Hepatic stellate cell (primary cell): ENCODE measurements around the gene ABCF1.

ENCODE experiments used
- DNase-seq: peaks from one replicate; pipeline ENCODE4 v3.0.0; 2011; ENCODE audit warnings: low spot score

Gene ABCF1

GRCh38 chr6:30601815-30602641, 30.8 kb downstream of the ABCF1 start:
- no peak for DNase-seq

GRCh38 chr6:30603961-30604360, 32.7 kb downstream of the ABCF1 start:
- DNase-seq, result no peak

GRCh38 chr6:30610065-30610464, 38.8 kb downstream of the ABCF1 start:
- DNase-seq, result no peak

- no peak for DNase-seq
Measured at GRCh38 chr6:30611150-30611855, 40.1 kb downstream of the ABCF1 start.

GRCh38 chr6:30611856-30612194, 40.6 kb downstream of the ABCF1 start:
- no peak for DNase-seq

- DNase-seq, result no peak
Measured at GRCh38 chr6:30612213-30612612, 41.0 kb downstream of the ABCF1 start.

GRCh38 chr6:30612687-30613248, 41.5 kb downstream of the ABCF1 start:
- DNase-seq, result no peak

- no peak for DNase-seq
Measured at GRCh38 chr6:30613251-30614043, 42.2 kb downstream of the ABCF1 start.

GRCh38 chr6:30614044-30614842, 43.0 kb downstream of the ABCF1 start:
- no peak for DNase-seq

- peak; percentile 84 for DNase-seq
Measured at GRCh38 chr6:30614843-30615218, 43.6 kb downstream of the ABCF1 start.

GRCh38 chr6:30615219-30615957, 44.1 kb downstream of the ABCF1 start:
- no peak for DNase-seq

GRCh38 chr6:30615958-30616810, 44.9 kb downstream of the ABCF1 start:
- DNase-seq, result no peak

GRCh38 chr6:30616811-30617564, 45.7 kb downstream of the ABCF1 start, which contains the start of gene PPP1R10:
TSS of gene PPP1R10 (minus strand) at chr6:30617243. CDS start at chr6:30609944, 7,299 bp downstream.
- DNase-seq, result peak; percentile 92

- peak; percentile 90 for DNase-seq
Measured at GRCh38 chr6:30617565-30618269, 46.5 kb downstream of the ABCF1 start, which contains the start of gene MRPS18B. TSS of gene MRPS18B (plus strand) at chr6:30617840. CDS start at chr6:30617866, 26 bp downstream.

GRCh38 chr6:30618270-30618797, 47.1 kb downstream of the ABCF1 start:
- DNase-seq, result no peak

GRCh38 chr6:30619561-30619960, 48.3 kb downstream of the ABCF1 start:
- no peak for DNase-seq

- no peak for DNase-seq
Measured at GRCh38 chr6:30625511-30625910, 54.3 kb downstream of the ABCF1 start.
